Inflammatory macrophage (primary cell): ENCODE data around the gene ESRP2.

Source experiments
- DNase-seq, 2 donors: peaks; one replicate each; pipeline ENCODE4 v3.0.0-alpha.2; 2020 to 2022
- total RNA-seq, 18 experiments: gene quantifications; one replicate each; lab custom pipeline; 2026; ENCODE audit warnings: mixed read lengths in 6 of 18, inconsistent platforms in 2 of 18; lab: John Stamatoyannopoulos, UW

ESRP2 gene
- total RNA-seq, result 0 to 0.15 (median 0.04) reads per million in 18 experiments

GRCh38 chr16:68235887-68236136 is at the start of gene ESRP2:
TSS of gene ESRP2 (minus strand) at chr16:68236127. CDS start at chr16:68236045, 82 bp downstream.
- no peak for DNase-seq

GRCh38 chr16:68285683-68286082 is 49.8 kb upstream of the ESRP2 start:
- DNase-seq, result no peak

GRCh38 chr16:68284847-68285246 is 48.9 kb upstream of the ESRP2 start:
- DNase-seq, result peak; percentile 31 to 52

GRCh38 chr16:68283801-68284598 is 48.1 kb upstream of the ESRP2 start:
- no peak for DNase-seq

DNA sequence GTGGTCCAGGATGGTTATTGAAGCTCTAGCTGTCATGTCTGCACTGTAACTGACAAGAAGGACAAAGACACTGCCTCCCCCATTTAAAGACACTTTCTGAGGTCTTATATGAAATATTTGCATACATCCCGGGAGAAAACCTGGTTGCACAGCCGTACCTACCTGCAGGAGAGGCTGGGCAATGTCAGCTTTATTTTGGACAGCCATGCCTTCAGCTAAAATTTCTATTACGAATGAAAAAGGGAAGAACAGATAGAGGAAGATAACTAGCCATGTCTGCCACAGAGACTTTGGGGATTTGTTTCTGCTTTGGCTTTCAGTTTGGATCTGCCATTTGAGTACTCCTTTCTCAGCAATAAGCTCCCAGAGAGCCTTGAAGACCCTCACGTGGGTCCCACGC is 47.4 kb upstream of the ESRP2 start:
- DNase-seq, result peak in 1 of 2 donors; percentile 4

DNA sequence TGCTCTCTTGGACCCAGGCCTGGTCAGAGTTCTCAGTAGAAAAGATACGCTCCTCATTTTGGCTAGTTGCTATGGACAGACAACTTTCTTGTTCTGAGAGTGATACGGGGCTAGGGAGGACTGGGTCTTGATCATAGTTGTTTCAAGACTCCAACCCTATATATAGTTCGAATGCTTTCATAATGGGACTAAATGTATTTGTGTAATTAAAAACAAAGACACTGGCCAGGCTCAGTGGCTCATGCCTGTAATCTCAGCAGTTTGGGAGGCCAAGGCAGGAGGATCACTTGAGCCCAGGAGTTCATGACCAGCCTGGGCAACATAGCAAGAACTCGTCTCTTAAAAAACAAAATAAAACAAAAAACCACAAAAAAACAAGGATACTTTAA is 46.1 kb upstream of the ESRP2 start:
- DNase-seq, result no peak

DNA sequence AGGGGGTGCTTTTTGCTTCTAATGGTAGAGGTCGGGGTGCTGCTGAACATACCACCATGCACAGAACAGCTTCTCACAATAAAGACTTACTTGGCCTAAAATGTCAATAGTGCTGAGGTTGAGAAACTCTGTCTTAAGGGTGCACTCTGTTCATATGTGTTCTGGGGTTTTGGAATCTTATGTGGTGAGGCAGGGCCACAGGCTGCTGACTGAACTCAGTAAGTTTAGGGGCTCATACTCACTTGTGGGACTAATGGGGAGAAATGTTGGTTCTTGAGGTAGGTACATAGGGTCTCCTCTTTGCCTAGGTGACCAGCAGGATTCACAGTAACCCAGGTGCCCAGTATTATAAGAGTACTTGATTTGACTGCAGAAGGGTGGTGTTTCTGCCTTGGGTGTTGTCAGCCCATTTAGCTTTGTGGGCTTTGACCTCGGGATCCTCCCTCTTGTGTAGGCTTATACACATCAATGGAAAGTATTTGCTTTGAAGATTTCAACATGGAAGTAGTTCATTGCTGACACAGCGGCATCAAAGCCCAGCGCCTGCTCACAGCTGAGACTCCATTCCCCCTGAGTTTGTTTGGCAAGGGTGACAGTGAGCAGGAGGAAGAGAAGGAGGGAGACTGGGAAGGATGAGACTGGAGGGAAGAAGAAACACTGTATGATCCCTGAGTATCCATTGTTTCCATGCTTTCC is 45.6 kb upstream of the ESRP2 start:
- DNase-seq, result no peak

- DNase-seq, result peak; percentile 51 to 67
Measured at GRCh38 chr16:68279726-68280558, 44.0 kb upstream of the ESRP2 start.

- no peak for DNase-seq
Measured at GRCh38 chr16:68276223-68276622, 40.3 kb upstream of the ESRP2 start.

DNA sequence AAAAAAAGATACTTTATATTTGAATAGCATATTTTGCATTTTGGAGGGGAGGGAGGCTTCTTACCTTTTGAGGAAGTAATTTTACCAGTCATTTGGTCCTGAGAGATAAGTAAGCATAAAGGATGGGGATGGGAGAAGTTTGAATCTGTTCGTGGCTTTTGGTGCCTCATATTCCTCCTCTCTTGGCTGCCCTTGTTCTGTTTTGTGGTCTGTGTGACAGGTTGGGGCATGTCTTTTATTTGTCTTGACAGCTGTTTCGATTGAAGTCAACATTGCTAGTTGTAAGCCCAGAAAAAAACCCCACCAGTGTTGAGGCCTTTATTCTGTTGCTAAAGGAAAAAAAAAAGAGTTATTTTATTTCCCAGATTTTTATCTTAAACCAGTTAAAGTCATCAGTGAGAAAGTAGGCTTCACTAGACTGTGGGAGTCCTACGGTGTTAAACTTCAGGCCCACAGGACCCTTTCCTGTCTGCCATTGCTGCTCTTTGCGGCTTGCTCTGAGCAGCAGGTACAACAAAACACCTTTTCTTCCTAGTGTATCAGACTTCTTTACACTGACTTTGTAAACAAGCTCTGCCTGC is 39.8 kb upstream of the ESRP2 start:
- no peak for DNase-seq

GRCh38 chr16:68274441-68274840 is 38.5 kb upstream of the ESRP2 start:
- no peak for DNase-seq

DNA sequence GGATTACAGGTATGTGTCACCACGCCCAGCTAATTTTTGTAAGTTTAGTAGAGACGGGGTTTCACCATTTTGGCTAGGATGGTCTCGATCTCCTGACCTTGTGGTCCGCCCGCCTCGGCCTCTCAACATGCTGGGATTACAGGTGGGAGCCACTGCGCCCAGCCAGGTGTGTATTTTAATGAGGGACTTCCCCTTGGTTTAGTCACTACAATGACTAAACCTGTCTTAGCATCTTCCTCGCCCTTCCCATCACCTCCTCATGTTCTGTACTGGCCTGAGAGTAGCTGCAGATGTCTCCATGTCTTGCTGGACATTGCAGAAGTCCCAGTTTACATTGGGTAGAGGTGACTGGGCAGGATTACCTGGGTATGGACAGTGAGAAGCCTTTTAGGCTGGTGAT is 38.0 kb upstream of the ESRP2 start:
- DNase-seq, result no peak

- DNase-seq, result no peak
Measured at GRCh38 chr16:68273459-68273858, 37.5 kb upstream of the ESRP2 start.

DNA sequence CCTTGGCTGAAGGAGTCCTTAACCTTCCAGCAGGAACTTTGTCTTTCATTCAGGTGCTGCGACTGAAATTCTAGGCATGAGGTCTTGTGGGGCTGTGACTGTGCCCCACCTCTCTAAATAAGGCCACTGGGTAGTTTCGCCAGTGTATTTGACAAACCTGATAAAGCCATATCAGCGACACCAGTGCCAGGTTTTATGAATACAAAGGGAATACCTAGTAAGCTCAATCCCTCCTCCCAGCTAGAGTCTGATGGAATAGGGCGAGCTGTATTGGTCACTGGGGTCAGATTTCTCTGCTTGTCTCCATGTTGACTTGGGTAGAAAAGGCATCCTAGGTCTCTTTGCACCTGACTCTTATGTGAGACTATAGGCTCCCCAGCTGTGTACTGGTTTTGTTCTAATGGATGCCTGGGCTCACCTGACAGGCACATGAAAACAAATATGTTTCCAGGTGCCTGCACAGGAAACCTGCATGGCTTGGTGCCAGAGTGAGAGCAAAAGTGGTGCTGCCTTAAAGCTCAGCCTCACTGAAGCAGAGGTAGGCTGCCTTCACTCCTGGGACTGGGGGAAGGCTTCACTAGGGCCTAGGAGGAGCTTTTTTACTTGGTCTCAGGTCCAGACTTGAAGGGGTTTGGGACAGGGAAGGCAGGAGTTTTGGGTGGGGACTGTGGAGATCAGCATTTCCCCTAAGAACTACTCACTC is 36.7 kb upstream of the ESRP2 start:
- no peak for DNase-seq

- DNase-seq, result no peak
Measured at GRCh38 chr16:68270353-68270752, 34.4 kb upstream of the ESRP2 start.

- no peak for DNase-seq
Measured at GRCh38 chr16:68269793-68270192, 33.9 kb upstream of the ESRP2 start.

DNA sequence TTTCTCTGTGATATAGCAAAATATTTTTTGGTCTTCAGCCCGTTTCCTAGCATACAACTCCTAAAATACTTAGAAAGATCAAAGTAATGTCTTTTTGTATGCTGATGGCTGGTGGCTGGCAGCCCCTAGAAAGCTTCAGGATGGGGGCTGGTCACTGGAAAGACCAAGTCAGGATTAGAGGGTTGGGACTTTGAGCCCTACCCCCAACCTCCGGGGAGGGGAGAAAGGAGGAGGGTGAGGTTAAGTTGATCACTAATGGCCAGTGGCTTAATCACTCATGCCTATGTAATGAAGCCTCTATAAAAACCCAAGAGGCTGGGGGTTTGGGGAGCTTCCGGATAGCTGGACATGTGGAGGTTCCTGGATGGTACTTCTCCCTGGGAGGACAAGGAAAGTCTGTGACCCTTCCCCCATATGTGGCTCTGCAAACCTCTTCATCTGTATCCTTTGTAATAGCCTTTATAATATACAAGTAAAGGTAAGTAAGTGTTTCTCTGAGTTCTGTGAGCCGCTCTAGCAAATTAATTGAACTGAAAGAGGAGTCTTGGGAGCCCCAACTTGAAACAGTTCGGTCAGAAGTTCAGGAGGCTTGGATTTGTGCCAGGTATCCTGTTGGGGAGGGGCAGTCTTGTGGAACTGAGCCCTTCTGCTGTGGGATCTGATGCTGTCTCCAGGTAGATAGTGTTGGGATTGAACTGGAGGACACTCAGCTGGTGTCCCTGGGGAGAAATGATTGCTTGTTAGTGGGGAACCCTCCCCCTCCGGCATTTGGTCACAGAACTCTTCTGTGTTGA is 31.9 kb upstream of the ESRP2 start:
- DNase-seq, result no peak

DNA sequence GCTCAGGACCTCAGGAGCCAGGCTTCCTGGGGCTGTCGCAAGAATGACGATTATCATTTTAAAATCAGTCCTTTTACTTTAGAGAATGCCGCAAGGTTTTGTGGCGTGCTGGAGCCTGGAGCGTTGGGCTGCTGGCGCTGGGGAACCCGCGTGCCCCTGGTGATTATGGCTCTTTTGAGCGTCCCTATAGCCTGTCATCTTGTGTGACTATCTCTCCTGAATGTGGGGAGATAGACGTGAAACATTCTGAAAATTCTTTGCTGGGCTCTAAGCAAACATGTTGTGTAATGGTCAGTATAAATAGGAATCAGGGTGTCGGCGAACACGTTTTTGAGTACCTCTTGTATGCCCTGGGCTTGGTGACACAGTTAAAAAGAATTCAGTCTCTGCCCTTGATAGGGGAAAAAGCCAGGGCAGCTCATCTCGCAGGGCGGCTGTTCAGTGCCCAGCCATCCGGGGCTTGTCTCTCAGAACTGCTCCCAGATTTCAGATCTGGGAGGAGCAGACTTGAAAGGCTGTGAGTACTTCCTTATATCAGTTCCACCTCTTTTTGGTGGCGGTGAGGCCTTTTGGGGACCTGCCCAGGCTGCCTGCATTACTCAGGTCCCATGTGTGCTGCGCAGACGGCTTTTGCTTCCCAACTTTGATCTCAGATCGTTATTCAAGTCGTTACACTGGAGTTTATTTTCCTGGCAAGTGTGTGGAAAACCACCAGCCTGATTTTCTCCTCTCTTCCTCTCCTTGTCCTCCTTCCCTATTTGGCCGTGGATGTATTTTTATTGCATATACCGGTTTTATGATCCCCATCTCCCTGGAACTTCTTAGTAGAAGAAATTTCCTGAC is 29.4 kb upstream of the ESRP2 start:
- DNase-seq, result peak; percentile 53 to 64

GRCh38 chr16:68264128-68265077 is 28.5 kb upstream of the ESRP2 start, which contains the start of gene SLC7A6:
TSS of gene SLC7A6 (plus strand) at chr16:68264526. CDS start at chr16:68274727, 10,201 bp downstream.
- DNase-seq, result peak; percentile 80 to 88
